Neural progenitor cell (in vitro differentiated cells): ENCODE data around the gene STAT3. TPM values are rescaled to one million over a fixed set of nuclear protein-coding genes. Genes with fewer than 3 reads are reported as not detected.

Source experiments
- DNase-seq: peaks from one replicate; pipeline ENCODE4 v3.0.0-alpha.2; 2016; ENCODE audit warnings: low spot score
- H2AFZ ChIP-seq: fragments of 200-600 bp; sonication (generic); replicated peaks from 2 replicates; pipeline ENCODE4 v1.6.1; 2016; ENCODE audit warnings: antibody characterized with exemption
- H3F3A ChIP-seq: fragments of 200-600 bp; sonication (generic); 2 replicates; pipeline ENCODE4 v1.6.1; 2016; ENCODE audit warnings: antibody characterized with exemption, low read depth
- H3K27ac ChIP-seq: fragments of 200-600 bp; sonication (generic); 2 replicates; pipeline ENCODE4 v1.5.1; 2016; ENCODE audit warnings: mild to moderate bottlenecking
- H3K27me3 ChIP-seq: fragments of 200-600 bp; sonication (generic); 2 replicates; pipeline ENCODE4 v1.6.1; 2016; ENCODE audit warnings: mild to moderate bottlenecking, moderate library complexity
- H3K36me3 ChIP-seq: fragments of 200-600 bp; sonication (generic); 2 replicates; pipeline ENCODE4 v1.5.1; 2016
- H3K4me1 ChIP-seq: fragments of 200-600 bp; sonication (generic); 2 replicates; pipeline ENCODE4 v1.6.1; 2016; ENCODE audit warnings: mixed run types
- H3K4me2 ChIP-seq: fragments of 200-600 bp; sonication (generic); 2 replicates; pipeline ENCODE4 v1.6.1; 2016
- H3K4me3 ChIP-seq: fragments of 200-600 bp; sonication (generic); 2 replicates; pipeline ENCODE4 v1.5.1; 2016
- H3K79me2 ChIP-seq: fragments of 200-600 bp; sonication (generic); 2 replicates; pipeline ENCODE4 v1.6.1; 2016; ENCODE audit warnings: low read depth
- H3K9ac ChIP-seq: fragments of 200-600 bp; sonication (generic); 2 replicates; pipeline ENCODE4 v1.6.1; 2016
- H3K9me3 ChIP-seq: fragments of 200-600 bp; sonication (generic); 2 replicates; pipeline ENCODE4 v1.5.1; 2016; ENCODE audit warnings: low read depth
- H4K20me1 ChIP-seq: fragments of 200-600 bp; sonication (generic); 2 replicates; pipeline ENCODE4 v1.6.1; 2016; ENCODE audit warnings: low read depth
- H3K27ac Mint-ChIP-seq: 3 replicates; pipeline ENCODE4 v1.8.0; 2021; ENCODE audit warnings: mixed read lengths
- H3K27me3 Mint-ChIP-seq: 2 replicates; pipeline ENCODE4 v1.8.0; 2022; ENCODE audit warnings: low read depth, mild to moderate bottlenecking, inconsistent platforms, moderate library complexity, mixed read lengths; ENCODE audit not compliant: insufficient read depth
- H3K36me3 Mint-ChIP-seq: 3 replicates; pipeline ENCODE4 v1.8.0; 2021; ENCODE audit warnings: mixed read lengths
- H3K4me1 Mint-ChIP-seq: 3 replicates; pipeline ENCODE4 v1.8.0; 2021; ENCODE audit warnings: mixed read lengths
- H3K4me3 Mint-ChIP-seq: 3 replicates; pipeline ENCODE4 v1.8.0; 2021; ENCODE audit warnings: mild to moderate bottlenecking, moderate library complexity, mixed read lengths
- H3K9me3 Mint-ChIP-seq: 3 replicates; pipeline ENCODE4 v1.8.0; 2020; ENCODE audit warnings: mixed read lengths
- EZH2 ChIP-seq: fragments of 200-600 bp; sonication (generic); IDR thresholded peaks from 2 replicates; pipeline ENCODE4 v1.6.1; 2017; ENCODE audit warnings: antibody characterized with exemption, mild to moderate bottlenecking, moderate library complexity
- EZH2phosphoT487 ChIP-seq: fragments of 200-600 bp; sonication (generic); IDR thresholded peaks from 2 replicates; pipeline ENCODE4 v1.6.1; 2017; ENCODE audit warnings: antibody characterized with exemption
- total RNA-seq: library from RNA; depleted of rRNA; stranded (reverse); fragments of >200 nt; gene quantifications from 2 replicates; pipeline ENCODE4 v1.2.3, GENCODE V29; 2015; ENCODE audit warnings: low replicate concordance
- TF ChIP-seq, protein P1 (sequence below): fragments of 200-600 bp; sonication (generic); IDR thresholded peaks from 2 replicates; pipeline ENCODE4 v1.5.1; 2017; ENCODE audit warnings: antibody characterized with exemption, mild to moderate bottlenecking

Gene STAT3
- total RNA-seq, 1 donor from 2014 or later: 54.9 TPM

DNA sequence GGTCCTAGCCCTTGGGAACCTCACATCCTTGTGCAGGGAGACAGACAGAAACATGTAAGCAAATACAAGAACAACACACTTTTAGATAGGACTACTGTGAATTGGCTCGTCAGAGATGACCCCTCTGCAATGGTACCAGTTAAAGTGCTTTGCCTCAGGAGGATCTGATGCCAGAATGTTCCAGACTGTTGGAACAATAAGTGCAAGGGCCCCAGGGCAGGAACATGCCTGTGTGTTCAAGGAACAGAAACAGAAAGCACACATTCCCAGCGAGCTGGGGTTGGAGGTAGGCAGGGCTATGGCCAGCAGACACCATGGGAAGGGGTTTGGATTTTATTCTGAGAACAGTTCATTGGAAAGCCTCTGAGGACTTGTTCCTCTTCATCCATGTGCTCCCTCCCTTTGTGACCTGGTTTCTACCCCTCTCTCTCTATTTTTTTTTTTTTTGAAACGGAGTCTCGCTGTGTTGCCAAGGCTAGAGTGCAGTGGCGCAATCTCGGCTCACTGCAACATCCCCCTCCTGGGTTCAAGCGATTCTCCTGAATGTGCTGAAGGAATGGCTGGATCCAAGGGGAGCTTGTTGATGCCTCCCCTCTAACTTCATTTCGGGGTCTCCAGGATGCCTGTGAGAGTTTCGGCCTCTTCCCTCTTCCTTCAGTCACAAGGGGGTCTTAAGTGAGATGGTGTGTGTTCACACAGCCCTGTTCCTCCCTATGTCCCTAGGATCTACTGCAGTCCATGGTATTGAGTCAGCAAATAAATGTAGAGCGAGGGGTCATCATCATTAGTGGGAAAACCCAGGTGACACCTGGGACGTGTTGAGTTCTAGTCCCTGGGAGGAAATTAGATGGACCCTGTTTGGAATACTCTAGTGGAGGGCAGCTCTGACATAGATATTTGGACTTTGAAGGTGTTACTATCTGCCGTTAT, 93.5 kb downstream of the STAT3 start:
- Histone ChIP-seq H3K4me1 (no peaks in the 10 kb centered on the region), H3K4me2 (no peak overlapping the region), H2AFZ (no peak overlapping the region), H3K9me3 (no peaks in the 10 kb centered on the region), H3K9ac (no peak overlapping the region), H3K27ac (no peak overlapping the region), H3K4me3 (no peak overlapping the region), H3K79me2 (no peaks in the 10 kb centered on the region), H3K27me3 (peaks cover 7% of the 10 kb centered on the region), H3K36me3 (no peaks in the 10 kb centered on the region), H3F3A (no peaks in the 10 kb centered on the region), H4K20me1 (no peaks in the 10 kb centered on the region)
- no peak for TF ChIP-seq EZH2phosphoT487
- TF ChIP-seq EZH2: no peak
- TF ChIP-seq, protein P1, sequence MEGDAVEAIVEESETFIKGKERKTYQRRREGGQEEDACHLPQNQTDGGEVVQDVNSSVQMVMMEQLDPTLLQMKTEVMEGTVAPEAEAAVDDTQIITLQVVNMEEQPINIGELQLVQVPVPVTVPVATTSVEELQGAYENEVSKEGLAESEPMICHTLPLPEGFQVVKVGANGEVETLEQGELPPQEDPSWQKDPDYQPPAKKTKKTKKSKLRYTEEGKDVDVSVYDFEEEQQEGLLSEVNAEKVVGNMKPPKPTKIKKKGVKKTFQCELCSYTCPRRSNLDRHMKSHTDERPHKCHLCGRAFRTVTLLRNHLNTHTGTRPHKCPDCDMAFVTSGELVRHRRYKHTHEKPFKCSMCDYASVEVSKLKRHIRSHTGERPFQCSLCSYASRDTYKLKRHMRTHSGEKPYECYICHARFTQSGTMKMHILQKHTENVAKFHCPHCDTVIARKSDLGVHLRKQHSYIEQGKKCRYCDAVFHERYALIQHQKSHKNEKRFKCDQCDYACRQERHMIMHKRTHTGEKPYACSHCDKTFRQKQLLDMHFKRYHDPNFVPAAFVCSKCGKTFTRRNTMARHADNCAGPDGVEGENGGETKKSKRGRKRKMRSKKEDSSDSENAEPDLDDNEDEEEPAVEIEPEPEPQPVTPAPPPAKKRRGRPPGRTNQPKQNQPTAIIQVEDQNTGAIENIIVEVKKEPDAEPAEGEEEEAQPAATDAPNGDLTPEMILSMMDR: no peak
- peak overlapping the region; percentile 11 for H3K4me3 Mint-ChIP-seq
- H3K36me3 Mint-ChIP-seq: no peaks in the 10 kb centered on the region
- DNase-seq: no peak
- H3K4me1 Mint-ChIP-seq: peaks cover 3% of the 10 kb centered on the region
- peaks cover 17% of the 10 kb centered on the region for H3K27me3 Mint-ChIP-seq
- no peaks in the 10 kb centered on the region for H3K9me3 Mint-ChIP-seq
- no peak overlapping the region for H3K27ac Mint-ChIP-seq

DNA sequence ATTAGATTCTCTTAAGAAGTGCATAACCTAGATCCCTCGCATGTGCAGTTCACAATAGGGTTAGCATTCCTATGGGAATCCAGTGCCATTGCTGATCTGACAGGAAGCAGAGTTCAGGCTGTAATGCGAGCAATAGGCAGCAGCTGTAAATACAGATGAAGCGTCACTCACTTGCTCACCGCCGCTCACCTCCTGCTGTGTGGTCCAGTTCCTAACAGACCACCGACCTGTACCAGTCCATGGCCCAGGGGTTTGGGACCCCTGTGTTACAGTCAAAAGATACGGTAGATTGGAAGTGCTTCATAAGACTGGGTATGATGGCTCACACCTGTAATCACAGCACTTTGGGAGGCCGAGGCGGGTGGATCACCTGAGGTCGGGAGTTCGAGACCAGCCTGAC, 97.1 kb downstream of the STAT3 start:
- Mint-ChIP-seq H3K36me3 (no peaks in the 10 kb centered on the region), H3K4me3 (no peak overlapping the region), H3K27ac (no peak overlapping the region), H3K27me3 (peaks cover 25% of the 10 kb centered on the region), H3K9me3 (peaks cover 2% of the 10 kb centered on the region), H3K4me1 (peaks cover 15% of the 10 kb centered on the region)
- no peak overlapping the region for H3K4me2 ChIP-seq
- H3K36me3 ChIP-seq: no peaks in the 10 kb centered on the region
- H3K9ac ChIP-seq: no peak overlapping the region
- no peak for TF ChIP-seq EZH2phosphoT487
- TF ChIP-seq, protein P1: no peak
- no peak for TF ChIP-seq EZH2
- DNase-seq: no peak
- H4K20me1 ChIP-seq: no peaks in the 10 kb centered on the region
- no peaks in the 10 kb centered on the region for H3K9me3 ChIP-seq
- H2AFZ ChIP-seq: no peak overlapping the region
- peaks cover 10% of the 10 kb centered on the region for H3F3A ChIP-seq
- peaks cover 39% of the 10 kb centered on the region for H3K27me3 ChIP-seq
- no peaks in the 10 kb centered on the region for H3K79me2 ChIP-seq
- no peak overlapping the region for H3K27ac ChIP-seq
- no peak overlapping the region for H3K4me3 ChIP-seq
- H3K4me1 ChIP-seq: no peaks in the 10 kb centered on the region

DNA sequence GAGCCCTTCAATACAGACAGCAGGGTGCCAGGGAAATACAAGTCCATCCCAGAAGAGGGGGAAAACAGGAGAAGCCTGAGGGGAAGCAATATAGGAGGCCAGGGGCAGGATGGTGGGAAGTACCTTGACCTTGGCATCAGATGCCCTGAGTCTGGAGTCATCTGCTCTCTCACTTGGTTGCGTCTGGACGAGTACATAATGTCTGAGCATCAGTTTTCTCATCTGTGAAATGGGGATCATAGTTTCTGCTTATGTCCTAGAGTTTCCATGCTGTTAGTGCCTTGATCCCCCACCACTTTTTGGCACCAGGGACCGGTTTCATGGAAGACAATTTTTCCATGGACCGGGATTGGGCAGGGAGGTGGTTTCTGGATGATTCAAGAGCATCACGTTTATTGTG, 97.7 kb downstream of the STAT3 start:
- no peaks in the 10 kb centered on the region for H3K79me2 ChIP-seq
- H3K36me3 ChIP-seq: no peaks in the 10 kb centered on the region
- no peak overlapping the region for H3K9ac ChIP-seq
- Mint-ChIP-seq H3K4me1 (peaks cover 15% of the 10 kb centered on the region), H3K27me3 (peaks cover 28% of the 10 kb centered on the region), H3K36me3 (no peaks in the 10 kb centered on the region), H3K4me3 (peak overlapping the region; percentile 0), H3K27ac (no peak overlapping the region), H3K9me3 (peaks cover 2% of the 10 kb centered on the region)
- no peak overlapping the region for H2AFZ ChIP-seq
- no peaks in the 10 kb centered on the region for H3K9me3 ChIP-seq
- H3K27me3 ChIP-seq: peaks cover 39% of the 10 kb centered on the region
- H3K4me3 ChIP-seq: no peak overlapping the region
- no peaks in the 10 kb centered on the region for H3K4me1 ChIP-seq
- H4K20me1 ChIP-seq: no peaks in the 10 kb centered on the region
- H3K27ac ChIP-seq: no peak overlapping the region
- TF ChIP-seq EZH2 (no peak), EZH2phosphoT487 (no peak)
- TF ChIP-seq, protein P1: no peak
- H3K4me2 ChIP-seq: no peak overlapping the region
- no peak for DNase-seq
- H3F3A ChIP-seq: peaks cover 10% of the 10 kb centered on the region
